ENCODE results near the gene ROR1.

ROR1 gene

GRCh38 chr1:63779338-63780211 lies 5.8 kb downstream of the ROR1 start (continued):
- peak; percentile 23; the same call in 1 of the 2 replicates for TF ChIP-seq PRDM10 (tag by site-specific recombination; IDR thresholded peaks at IDR 0.05)

- Histone ChIP-seq H3K27ac (ENCODE audit: extremely low read depth, low read depth, low read length) (no peak overlapping the region), H3K4me3 (ENCODE audit: low read depth, low read length) (no peak overlapping the region), H3K9me3 (ENCODE audit: control insufficient read depth, insufficient read depth, low read depth, low read length) (no peaks in the 10 kb centered on the region), H3K36me3 (ENCODE audit: control insufficient read depth in 2 of 2, insufficient read depth in 1 of 2, low read length in 2 of 2) (no peaks in the 10 kb centered on the region), H3K4me1 (ENCODE audit: control insufficient read depth, insufficient read depth, low read length) (peaks cover 33% of the 10 kb centered on the region)
- no peak for TF ChIP-seq BCL6B (tag by site-specific recombination; IDR thresholded peaks at IDR 0.05)
- no peak for TF ChIP-seq ZBTB49 (tag by site-specific recombination; IDR thresholded peaks at IDR 0.05; ENCODE audit: low read depth)
- no peak for TF ChIP-seq ZNF768 (tag by site-specific recombination; IDR thresholded peaks at IDR 0.05)
- TF ChIP-seq ZNF513 (tag by site-specific recombination; IDR thresholded peaks at IDR 0.05) = no peak
- no peak for TF ChIP-seq ZNF837 (tag by site-specific recombination; IDR thresholded peaks at IDR 0.05)
- no peak for TF ChIP-seq ZNF585B (tag by site-specific recombination; IDR thresholded peaks at IDR 0.05)
- no peak for TF ChIP-seq ZNF645 (tag by site-specific recombination; IDR thresholded peaks at IDR 0.05)
- no peak for TF ChIP-seq ZNF155 (tag by site-specific recombination; IDR thresholded peaks at IDR 0.05)
- no peak for TF ChIP-seq ZNF114 (tag by site-specific recombination; IDR thresholded peaks at IDR 0.05)
- no peak for TF ChIP-seq CTCF (tag by site-specific recombination; IDR thresholded peaks at IDR 0.05)
- TF ChIP-seq ZIC2 (tag by site-specific recombination; IDR thresholded peaks at IDR 0.05) = no peak
- no peak for TF ChIP-seq ZNF785 (tag by site-specific recombination; IDR thresholded peaks at IDR 0.05)
- TF ChIP-seq ZNF148 (tag by site-specific recombination; IDR thresholded peaks at IDR 0.05; ENCODE audit: borderline replicate concordance) = no peak
- TF ChIP-seq ZNF366 (tag by site-specific recombination; conservative IDR thresholded peaks at IDR 0.05) = no peak
- no peak for TF ChIP-seq ZNF488 (tag by site-specific recombination; IDR thresholded peaks at IDR 0.05)
- no peak for TF ChIP-seq ZNF660 (tag by site-specific recombination; IDR thresholded peaks at IDR 0.05)
- no peak for TF ChIP-seq ZFP3 (tag by site-specific recombination; IDR thresholded peaks at IDR 0.05; ENCODE audit: low read depth)
- POLR2A ChIA-PET = no interaction called here
- CTCF ChIA-PET = no interaction called here
Measured at GRCh38 chr1:63780565-63780964, 6.7 kb downstream of the ROR1 start.

All from HEK293 (cell line).